Right renal pelvis (tissue), 4 donors: Measurements from ENCODE around the gene RGS11. TPM values are rescaled to one million over a fixed set of nuclear protein-coding genes. Genes with fewer than 3 reads are reported as not detected.
"Not testable (repeated sequence)": the region's sequence is repeated elsewhere in the genome, so short reads cannot be mapped to it uniquely, and the experiment has no call there.

Source experiments
- DNase-seq, 4 donors: peaks; one replicate each; pipeline ENCODE4 v3.0.0-alpha.2; 2013; ENCODE audit warnings: low read depth in 4 of 4, low spot score in 3 of 4, missing footprints in 1 of 4
- polyA plus RNA-seq, 4 donors: library from polyadenylated mRNA; unstranded; fragments of 120-200 nt; gene quantifications; one replicate each; pipeline ENCODE4 v1.2.1, GENCODE V29; 2013; ENCODE audit not compliant: insufficient read length in 4 of 4

Gene RGS11
- polyA plus RNA-seq, 4 donors, result 0.68 to 2.8 (median 1.9) TPM

- DNase-seq, result no peak
These were observed 11.2 kb downstream of the RGS11 start for GRCh38 chr16:264440-264951.

GRCh38 chr16:263944-264343, 11.8 kb downstream of the RGS11 start:
- DNase-seq, result no peak

- no peak for DNase-seq
These were observed 12.5 kb downstream of the RGS11 start for GRCh38 chr16:263182-263774.

GRCh38 chr16:262121-262745, 13.5 kb downstream of the RGS11 start:
- DNase-seq, result no peak

- DNase-seq, result no peak
These were observed 14.6 kb downstream of the RGS11 start for GRCh38 chr16:261031-261691.

- no peak for DNase-seq
These were observed 15.4 kb downstream of the RGS11 start for GRCh38 chr16:260326-260725.

GRCh38 chr16:259814-260253, 15.9 kb downstream of the RGS11 start:
- DNase-seq, result no peak

GRCh38 chr16:259226-259625, 16.5 kb downstream of the RGS11 start:
- DNase-seq, result no peak

- DNase-seq, result not testable (repeated sequence)
These were observed 17.7 kb downstream of the RGS11 start for GRCh38 chr16:258091-258490.

- DNase-seq, result no peak
These were observed 20.6 kb downstream of the RGS11 start for GRCh38 chr16:255183-255582.

GRCh38 chr16:254461-254860, 21.3 kb downstream of the RGS11 start:
- DNase-seq, result no peak

- DNase-seq, result no peak
These were observed 21.9 kb downstream of the RGS11 start for GRCh38 chr16:253833-254232.

- DNase-seq, result no peak
These were observed 23.1 kb downstream of the RGS11 start for GRCh38 chr16:252366-253337.

GRCh38 chr16:249431-249830, 26.3 kb downstream of the RGS11 start:
- DNase-seq, result no peak

- DNase-seq, result no peak
These were observed 28.7 kb downstream of the RGS11 start for GRCh38 chr16:247027-247426.

GRCh38 chr16:245105-245504, 30.6 kb downstream of the RGS11 start:
- no peak for DNase-seq

GRCh38 chr16:243348-243747, 32.4 kb downstream of the RGS11 start:
- DNase-seq, result no peak

GRCh38 chr16:242281-242680, 33.5 kb downstream of the RGS11 start:
- DNase-seq, result no peak

GRCh38 chr16:240559-240958, 35.2 kb downstream of the RGS11 start:
- DNase-seq, result no peak

- no peak for DNase-seq
These were observed 35.8 kb downstream of the RGS11 start for GRCh38 chr16:239948-240277.
